SKM-1 (cell line): ENCODE measurements around the gene SOX11.
"Not testable (repeated sequence)": the region's sequence is repeated elsewhere in the genome, so short reads cannot be mapped to it uniquely, and the experiment has no call there.

Source experiments
- DNase-seq: peaks from one replicate; lab custom pipeline; 2025; ENCODE audit not compliant: unreplicated experiment; lab: John Stamatoyannopoulos, UW

Gene SOX11

GRCh38 chr2:5691985-5692529 is at the start of gene SOX11:
SOX11 (plus strand) TSS chr2:5692384; CDS start chr2:5692722, 338 bp downstream.
- no peak for DNase-seq

- DNase-seq, result not testable (repeated sequence)
Observed at GRCh38 chr2:5652734-5653133, 39.5 kb upstream of the SOX11 start.

GRCh38 chr2:5653756-5654155 is 38.4 kb upstream of the SOX11 start:
- DNase-seq, result not testable (repeated sequence)

GRCh38 chr2:5657231-5657630 is 35.0 kb upstream of the SOX11 start:
- no peak for DNase-seq

- no peak for DNase-seq
Observed at GRCh38 chr2:5660591-5660990, 31.6 kb upstream of the SOX11 start.

- no peak for DNase-seq
Observed at GRCh38 chr2:5661362-5661761, 30.8 kb upstream of the SOX11 start.

- no peak for DNase-seq
Observed at GRCh38 chr2:5664278-5664681, 27.9 kb upstream of the SOX11 start.

GRCh38 chr2:5665066-5665465 is 27.1 kb upstream of the SOX11 start:
- no peak for DNase-seq

GRCh38 chr2:5666798-5667197 is 25.4 kb upstream of the SOX11 start:
- DNase-seq, result no peak

- DNase-seq, result not testable (repeated sequence)
Observed at GRCh38 chr2:5667655-5668054, 24.5 kb upstream of the SOX11 start.

GRCh38 chr2:5668682-5669250 is 23.4 kb upstream of the SOX11 start:
- DNase-seq, result no peak

GRCh38 chr2:5672749-5673144 is 19.4 kb upstream of the SOX11 start:
- DNase-seq, result no peak

GRCh38 chr2:5673145-5674025 is 18.8 kb upstream of the SOX11 start:
- no peak for DNase-seq

- no peak for DNase-seq
Observed at GRCh38 chr2:5674026-5674340, 18.2 kb upstream of the SOX11 start.

- DNase-seq, result no peak
Observed at GRCh38 chr2:5677133-5677532, 15.1 kb upstream of the SOX11 start.

GRCh38 chr2:5683471-5683870 is 8.7 kb upstream of the SOX11 start:
- DNase-seq, result no peak

- DNase-seq, result no peak
Observed at GRCh38 chr2:5685225-5685624, 7.0 kb upstream of the SOX11 start.

GRCh38 chr2:5686068-5686467 is 6.1 kb upstream of the SOX11 start:
- DNase-seq, result no peak

GRCh38 chr2:5686536-5686935 is 5.6 kb upstream of the SOX11 start:
- no peak for DNase-seq

GRCh38 chr2:5689750-5690149 is 2.4 kb upstream of the SOX11 start:
- DNase-seq, result no peak

- DNase-seq, result no peak
Observed at GRCh38 chr2:5690286-5690685, 1.9 kb upstream of the SOX11 start.

GRCh38 chr2:5690718-5691220 is 1.4 kb upstream of the SOX11 start:
- DNase-seq, result no peak
